GM19463 (cell line): ENCODE data around the gene PDAP1.
"Not testable (repeated sequence)": the region's sequence is repeated elsewhere in the genome, so short reads cannot be mapped to it uniquely, and the experiment has no call there.

Source experiments
- ATAC-seq: cut with Tn5 transposase; IDR thresholded peaks from one replicate; pipeline ENCODE4 v1.9.1; 2021; ENCODE audit warnings: mild to moderate bottlenecking, moderate library complexity; ENCODE audit not compliant: unreplicated experiment

PDAP1 gene

DNA sequence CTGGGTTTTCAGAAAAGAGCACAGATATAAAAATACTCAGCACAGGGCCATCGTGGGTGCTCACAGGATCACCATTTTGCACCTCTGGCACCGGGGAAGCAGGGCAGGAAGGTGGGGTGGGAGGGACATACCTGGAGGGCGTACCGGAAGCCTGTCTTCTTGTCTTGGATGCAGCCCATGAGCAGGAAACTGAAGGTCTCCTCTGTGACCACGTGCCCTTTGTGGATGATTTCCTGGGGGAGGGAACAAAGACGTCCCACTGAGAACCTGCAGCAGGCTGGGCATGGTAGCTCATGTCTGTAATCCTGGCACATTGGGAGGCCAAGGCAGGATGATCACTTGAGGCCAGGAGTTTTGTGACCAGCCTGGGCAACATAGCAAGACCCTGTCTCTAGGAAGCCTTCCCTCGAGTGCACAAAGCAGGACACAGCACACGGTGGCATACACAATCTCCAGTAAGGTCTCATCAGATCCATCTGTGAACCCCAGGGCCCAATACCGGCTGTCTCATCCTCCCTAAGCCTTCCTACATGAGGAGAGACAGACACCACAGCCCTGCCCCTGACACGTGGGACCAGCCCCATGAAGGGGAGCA lies 20.7 kb upstream of the PDAP1 start:
- ATAC-seq: no peak

DNA sequence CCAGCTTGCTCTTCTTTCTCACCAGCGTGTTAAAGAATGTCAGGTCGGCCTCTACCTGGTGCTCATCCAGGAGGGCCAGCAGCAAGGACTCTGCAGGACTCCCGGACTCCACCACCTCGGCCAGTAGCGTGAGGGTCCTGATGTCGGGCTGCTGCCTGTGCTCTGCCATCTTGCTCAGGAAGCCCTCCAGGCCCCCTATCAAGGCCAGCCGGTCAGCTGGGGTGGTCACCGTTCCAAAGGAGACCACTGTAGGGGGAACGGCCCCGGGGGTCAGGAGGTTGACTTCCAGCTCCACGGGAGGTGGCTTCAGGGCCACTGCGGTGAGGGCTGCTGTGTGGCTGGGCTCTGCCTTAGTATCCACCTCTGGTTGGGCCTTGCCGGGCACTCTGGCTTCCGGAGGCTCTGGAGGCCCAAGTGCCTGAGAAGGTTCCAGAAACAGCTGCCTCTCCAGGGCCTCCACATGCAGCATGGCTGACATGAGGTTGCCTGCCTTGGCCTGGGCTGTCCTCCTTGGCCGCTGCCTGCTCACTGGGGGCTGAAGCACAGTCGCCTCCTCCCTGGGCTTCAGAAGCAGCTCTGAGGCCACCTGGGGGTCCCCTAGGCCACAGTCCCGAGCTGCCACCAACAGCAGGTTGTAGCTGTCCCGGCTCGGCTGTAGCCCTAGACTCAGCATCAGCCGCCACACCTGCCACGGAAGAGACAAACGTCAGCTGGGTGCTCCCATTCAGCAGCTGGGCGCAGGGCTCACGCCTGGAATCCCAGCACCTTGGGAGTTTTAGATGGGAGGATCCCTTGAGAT lies 16.7 kb upstream of the PDAP1 start:
- ATAC-seq: no peak

DNA sequence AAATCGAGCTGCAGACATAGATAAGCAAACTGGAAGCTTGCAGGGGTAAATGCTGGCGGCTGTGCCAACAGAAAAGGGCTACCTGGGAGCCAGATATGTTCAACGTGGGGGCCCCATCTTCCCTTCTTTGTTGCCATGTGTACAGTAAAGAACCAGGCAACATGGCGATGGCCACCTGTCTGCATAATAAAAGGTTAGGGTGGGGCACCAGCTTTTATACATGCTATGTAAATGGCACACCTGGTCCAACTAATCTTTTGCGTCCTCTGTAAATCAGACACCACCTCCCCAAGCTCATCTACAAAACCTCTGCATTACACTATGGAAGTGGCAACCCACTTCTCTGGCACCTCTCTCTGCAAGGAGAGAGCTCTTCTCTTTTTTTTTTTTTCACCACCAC lies 14.2 kb upstream of the PDAP1 start:
- no peak for ATAC-seq

DNA sequence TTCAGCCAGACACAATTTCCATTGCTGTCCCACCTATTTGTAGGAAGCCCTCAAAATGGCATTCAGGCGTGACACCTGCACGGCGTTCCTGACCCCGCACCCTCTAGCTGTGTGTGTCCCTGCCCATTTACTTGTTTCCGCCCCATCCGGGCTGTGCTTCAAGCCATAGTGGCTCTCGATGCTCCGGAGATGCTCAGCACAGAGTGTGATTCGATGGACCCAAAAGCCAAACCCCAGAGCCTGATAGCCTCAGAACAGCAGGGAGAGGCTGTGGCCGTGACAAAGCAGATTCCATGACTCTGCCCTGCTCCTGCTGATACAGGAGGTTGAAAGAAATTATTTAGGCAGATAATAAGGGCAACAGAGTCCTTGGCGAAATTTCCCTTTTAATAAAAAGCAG lies 13.8 kb upstream of the PDAP1 start:
- no peak for ATAC-seq

DNA sequence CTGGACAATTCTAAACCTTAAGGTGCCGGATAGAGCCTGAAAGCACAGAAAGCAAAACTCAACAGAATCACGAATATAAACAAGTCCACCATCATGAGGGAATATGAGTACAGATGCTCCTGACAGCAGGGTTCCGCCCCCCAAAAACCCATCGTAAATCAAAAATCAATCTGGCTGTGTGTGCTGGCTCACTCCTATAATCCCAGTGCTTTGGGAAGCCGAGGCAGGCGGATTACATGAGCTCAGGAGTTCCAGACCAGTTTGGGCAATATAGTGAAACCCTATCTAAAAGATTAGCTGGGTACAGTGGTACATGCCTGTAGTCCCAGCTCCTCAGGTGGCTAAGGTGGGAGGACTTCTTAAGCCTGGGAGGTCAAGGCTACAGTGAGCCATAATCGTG lies 12.6 kb upstream of the PDAP1 start:
- ATAC-seq: no peak

DNA sequence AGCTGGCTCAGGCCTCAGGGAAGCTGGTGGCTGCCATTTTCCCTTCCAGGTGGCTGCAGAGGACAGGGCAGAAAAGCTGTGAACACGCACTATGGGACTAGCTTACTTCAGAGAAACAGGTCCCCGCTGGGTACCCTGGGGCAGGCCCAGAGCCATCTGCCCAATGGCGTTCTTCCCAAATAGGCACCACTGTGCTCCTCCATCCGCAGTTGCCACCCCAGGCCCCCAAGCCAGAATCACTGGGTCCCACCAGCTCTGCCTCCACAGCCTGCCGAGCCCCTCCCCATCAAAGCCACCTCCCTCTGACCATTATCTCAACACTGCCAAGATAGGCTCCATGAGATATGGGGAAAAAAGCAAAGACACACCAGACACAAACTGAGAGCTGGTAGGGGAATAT lies 11.8 kb upstream of the PDAP1 start:
- ATAC-seq: no peak

DNA sequence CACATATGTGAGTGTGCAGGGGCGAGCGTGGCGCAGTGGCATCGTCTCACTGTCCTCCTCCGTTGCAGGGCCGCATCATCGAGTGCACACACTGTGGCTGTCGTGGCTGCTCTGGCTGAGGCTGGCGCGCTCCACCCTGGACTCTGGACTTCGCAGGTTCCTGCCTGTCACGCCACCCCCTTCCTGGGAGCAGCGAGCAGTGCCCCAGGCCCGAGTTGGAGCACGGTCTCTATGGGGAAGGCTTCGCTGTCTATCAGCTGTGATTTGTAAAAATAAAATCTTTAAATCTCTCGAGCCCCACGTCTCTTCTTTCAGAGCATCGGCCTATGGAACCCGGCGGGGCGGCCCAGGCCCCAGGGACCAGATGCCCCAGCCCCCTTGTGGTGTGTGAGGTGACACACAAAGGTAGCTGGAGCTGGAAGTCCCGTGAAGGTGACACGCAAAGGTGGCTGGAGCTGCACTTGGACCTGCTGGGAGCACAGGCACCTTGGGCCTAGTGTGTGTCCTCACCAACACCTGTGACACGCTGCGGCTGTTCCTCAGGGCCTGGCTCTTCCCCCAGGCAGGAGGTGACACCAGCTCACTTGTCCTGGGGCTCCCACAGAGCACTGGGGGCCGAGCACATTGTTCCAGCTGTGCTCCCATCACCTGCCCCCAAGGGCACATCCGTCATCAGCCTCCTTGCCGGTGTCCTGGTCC lies 11.1 kb upstream of the PDAP1 start:
- ATAC-seq: no peak

DNA sequence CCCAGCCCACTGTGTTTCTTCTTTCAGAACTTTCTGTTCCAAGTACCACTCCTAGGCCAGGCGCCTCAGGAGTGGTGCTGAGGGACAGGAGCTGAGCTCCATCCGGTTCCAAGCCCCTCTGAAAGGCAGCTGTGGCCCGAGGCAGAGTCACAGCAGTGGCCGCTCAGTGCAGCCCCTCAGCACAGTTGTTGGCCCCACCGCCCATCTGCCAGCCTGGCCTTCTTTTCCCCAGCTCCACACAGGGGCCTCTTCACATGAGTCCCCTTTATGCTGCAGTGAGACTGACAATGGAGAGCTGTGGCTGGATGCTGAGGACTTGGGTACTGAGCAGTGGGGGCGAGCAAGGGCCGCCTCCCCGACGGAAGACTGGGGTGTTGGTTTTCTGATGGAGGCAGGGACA lies 9.9 kb upstream of the PDAP1 start:
- ATAC-seq: no peak

DNA sequence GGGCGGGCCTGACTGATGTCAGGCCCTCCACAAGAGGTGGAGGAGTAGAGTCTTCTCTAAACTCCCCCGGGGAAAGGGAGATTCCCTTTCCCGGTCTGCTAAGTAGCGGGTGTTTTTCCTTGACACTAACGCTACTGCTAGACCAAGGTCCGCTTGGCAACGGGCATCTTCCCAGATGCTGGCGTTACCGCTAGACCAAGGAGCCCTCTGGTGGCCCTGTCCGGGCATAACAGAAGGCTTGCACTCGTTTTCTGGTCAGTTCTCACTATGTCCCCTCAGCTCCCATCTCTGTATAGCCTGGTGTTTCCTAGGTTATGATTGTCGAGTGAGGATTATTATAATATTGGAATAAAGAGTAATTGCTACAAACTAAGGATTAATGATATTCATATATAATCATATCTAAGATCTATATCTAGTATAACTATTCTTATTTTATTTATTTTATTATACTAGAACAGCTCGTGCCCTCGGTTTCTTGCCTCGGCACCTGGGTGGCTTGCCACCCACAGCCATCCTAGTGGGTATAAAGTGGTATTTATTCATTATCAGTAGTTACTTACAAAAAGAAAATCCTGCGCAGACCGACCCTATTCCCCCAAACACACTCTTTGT lies 7.2 kb upstream of the PDAP1 start:
- ATAC-seq: not testable (repeated sequence)

DNA sequence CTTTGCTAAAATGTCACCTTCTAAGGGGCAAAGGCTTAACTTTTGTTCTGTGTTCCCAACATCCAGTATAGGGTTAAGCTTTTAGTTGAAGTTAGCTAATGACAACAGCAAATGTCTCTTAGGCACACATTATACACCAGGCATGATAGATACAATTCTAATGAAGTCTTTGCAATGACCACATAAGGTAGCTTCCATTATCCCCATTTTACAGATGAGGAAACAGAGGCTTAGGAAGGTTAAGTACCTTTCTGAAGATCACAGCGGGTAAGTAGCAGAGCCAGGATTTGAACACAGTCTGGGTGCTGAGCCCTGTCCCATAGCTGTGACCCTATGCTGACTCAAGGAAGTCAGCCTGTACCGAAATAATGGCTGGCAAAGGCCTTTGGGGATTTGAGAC lies 2.2 kb upstream of the PDAP1 start:
- no peak for ATAC-seq

DNA sequence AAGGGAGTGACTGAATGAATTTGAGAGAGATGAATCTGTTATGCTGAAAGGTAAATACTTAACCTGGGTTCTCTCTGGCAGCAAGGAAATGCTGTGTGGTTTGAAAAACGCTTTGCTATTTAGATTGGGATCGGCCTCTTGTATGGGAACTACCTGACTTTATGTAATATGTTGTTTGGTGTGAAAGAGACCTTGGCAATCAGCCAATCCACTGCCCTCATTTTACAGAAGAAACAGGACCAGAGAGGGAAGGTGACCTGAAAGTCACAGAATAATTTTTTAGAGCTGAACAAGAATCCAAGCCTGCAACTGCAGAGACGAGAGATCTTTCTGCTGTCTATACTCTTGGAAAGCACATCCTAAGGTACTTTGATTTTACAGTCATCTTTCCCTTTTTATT lies 1.4 kb upstream of the PDAP1 start:
- ATAC-seq: no peak

DNA sequence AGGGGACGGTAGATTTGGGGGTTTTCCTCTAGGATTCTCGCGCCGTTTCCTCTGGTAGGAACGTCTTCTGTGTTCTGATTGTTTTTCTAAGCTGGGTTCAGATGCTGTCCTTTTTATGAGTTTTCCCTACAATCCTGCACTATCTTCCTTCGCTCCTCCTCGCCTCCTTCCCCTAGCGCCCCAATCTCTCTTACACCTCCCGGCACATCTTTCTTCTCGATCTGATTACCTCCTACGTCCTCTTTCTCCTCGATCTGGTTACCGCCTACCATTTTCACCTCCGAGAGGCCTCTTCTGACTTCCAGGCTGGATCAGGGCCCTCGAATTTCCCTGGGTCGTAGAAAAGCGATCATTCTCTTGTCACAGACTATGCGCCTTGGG lies 785 bp upstream of the PDAP1 start:
- ATAC-seq: no peak

DNA sequence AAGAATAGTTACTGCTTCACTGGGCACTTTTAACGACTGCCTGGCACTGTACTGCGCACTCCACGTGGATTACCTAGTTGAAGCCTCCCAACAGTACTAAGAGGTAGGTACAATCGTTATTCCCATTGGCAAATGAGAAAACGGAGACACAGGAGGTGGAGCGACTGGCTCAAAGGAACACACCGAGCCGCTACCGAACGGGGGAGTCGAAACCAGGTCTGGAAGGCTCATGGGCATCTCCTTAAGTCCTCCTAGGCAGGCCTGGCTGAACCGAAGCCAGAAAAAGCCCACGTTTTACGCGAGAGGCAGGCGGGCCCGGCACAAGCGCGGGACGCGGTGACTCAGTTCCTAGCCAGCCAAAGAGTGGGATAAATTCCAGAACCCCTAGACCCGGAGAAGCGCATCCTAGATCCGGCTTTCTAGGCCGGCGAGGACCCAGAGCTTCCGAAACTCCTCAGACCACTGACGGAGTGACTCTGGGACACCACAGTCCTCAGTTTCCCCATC lies 472 bp downstream of the PDAP1 start:
- no peak for ATAC-seq

DNA sequence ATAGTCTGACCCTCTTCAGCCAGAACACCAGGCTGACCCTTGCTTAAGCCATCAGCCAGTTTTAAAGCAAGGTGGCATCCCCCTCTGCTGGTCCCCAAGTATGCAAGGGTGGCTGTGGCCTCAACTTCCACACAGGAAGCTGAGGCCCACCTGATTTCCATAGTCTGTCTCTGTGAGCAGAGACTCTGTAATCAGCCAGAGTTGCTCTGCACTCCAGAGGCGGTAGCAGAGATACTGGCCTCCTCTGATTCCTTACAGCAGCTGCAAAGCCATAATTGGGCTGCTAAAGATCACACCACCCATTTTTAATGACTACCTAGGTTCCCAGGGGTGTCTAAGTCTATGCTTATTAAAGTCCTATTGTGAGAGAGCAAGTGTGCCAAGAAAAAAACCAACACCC lies 1.8 kb downstream of the PDAP1 start:
- ATAC-seq: no peak

DNA sequence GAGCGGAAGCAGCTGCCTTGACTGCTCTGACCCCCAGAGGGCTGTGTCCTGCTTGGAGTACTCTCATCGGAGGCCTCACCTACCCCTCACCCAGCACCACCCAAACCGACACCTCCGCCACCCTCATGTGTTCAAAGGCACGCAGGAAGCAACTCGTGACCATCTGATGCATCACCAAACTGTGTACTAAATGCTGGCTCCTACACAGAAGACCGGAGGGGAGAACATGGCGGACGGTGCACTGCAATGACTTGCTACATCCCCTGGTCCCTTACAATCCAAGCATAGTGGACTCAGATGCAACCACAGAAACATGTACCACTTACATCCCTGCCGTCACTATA lies 3.4 kb downstream of the PDAP1 start:
- ATAC-seq: no peak

DNA sequence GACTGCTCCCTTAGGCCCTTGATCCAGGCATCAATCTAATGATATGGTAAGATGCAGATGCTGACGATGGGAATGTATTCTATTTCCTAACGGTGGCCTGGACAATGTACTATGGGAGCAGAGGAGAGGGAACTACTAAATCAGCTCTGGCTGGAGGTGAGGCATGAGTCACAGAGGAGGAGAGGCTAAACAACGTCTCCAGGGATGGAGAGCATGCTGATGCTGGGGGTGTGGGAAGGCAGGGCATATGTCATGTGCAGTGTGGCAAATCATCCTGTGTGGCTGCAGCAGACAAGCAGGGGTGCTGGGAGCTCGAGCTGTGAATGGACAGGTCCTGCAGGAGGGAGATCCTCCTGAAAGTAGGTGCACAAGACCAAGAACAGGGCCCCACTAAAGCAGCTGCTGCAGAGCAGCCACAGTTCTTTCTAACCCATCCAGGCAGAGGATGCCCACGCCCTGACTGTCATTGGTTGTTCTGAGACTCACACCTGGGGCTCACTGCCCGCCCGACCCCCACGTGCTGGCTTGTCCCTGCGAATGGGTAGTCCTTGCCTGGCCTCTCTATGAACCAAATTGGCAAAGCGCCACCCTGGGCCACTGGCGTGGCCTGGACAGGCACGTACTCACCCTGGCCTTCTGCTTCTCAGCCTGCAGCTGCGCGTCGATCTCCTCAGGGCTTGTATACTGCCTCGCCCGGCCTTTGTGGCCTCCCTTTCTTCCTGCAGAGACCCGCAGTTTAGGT lies 4.0 kb downstream of the PDAP1 start:
- ATAC-seq: no peak

DNA sequence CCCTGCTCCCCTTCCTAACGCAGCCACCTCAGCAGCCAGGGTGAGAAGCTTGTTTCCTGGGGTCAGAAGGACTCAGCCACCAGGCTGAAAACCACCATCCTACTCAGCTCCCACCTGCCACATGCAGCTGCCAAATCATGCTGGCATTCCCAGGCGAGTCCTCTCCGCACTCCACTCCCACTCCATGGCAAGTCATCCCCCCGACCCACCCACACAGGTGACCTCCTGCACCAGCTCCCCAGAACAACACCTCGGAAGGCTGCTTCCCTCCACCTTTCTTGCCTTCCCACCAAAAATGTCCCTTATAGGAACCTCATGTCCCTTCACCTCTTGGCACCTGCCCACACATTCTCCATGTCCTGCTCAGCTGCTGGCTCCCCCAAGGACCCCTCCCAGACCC lies 4.6 kb downstream of the PDAP1 start:
- no peak for ATAC-seq

DNA sequence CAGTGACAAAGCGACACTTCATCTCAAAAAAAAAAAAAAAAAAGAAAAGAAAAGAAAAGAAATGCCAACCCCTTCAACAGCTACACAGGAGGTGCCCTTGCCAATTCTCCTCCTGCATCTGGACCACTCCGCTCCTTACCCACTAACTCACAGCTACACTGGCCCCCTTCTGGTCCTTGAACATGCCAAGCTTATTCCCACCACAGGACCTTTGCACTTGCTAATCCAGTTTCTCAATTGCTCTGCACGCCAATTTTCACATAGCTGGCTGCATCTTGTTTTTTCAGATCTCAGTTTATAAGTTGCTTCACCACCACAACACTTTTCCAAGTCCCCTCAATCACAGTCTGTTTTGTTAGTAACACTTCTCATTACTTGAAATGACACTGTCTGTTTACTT lies 5.5 kb downstream of the PDAP1 start:
- no peak for ATAC-seq

DNA sequence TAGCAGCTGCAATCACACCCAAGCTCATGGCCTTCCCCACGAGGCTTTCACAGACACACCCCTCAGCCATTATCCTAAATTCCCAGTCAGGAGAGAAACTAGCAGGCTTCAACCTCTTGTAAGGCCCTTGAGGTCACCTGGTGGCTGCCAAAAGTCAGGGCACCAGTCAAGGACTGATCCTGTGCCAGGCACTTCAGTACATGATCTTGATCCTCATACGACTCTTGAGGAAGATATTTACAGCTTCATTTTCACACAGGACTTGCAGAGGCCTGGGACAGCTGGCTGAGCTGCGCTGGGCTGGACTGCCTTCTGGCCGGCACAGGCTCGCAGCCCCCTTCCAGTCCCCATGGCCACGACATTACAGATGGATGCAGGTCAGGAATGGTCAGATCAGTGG lies 8.8 kb downstream of the PDAP1 start:
- ATAC-seq: no peak

DNA sequence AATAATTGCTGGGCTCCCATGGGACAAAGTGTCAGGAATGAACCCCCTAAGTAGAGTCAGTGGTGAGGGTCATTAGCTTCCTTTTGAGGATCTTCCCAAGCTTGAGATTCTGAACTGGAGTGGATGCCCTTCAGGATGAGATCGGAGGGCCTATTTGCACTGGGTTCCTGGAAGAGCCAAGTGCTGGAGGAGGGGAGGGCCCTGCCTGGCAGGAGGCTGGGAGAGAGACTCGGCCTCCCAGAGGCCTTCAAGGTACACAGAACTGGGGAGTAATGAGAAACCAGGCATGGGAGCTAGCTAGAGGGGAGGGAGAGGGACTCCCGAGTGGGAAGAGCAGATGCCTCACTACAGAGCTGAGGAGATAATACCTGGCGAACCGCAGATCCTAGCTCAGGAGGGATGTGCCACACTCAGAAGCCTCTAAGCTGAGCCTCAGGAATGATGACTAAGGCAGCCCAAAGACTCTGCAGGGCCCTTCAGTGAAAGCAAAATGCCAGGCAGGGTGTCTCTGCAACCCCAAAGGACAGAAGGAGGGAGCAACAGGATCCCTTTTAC lies 9.4 kb downstream of the PDAP1 start:
- no peak for ATAC-seq
